HG02884 (cell line): ENCODE data around the gene PITPNM2.
"Not testable (repeated sequence)": the region's sequence is repeated elsewhere in the genome, so short reads cannot be mapped to it uniquely, and the experiment has no call there.

Experiments used
- ATAC-seq: cut with Tn5 transposase; IDR thresholded peaks from one replicate; pipeline ENCODE4 v1.9.1; 2021; ENCODE audit warnings: mild to moderate bottlenecking, moderate library complexity; ENCODE audit not compliant: unreplicated experiment

PITPNM2 gene

DNA sequence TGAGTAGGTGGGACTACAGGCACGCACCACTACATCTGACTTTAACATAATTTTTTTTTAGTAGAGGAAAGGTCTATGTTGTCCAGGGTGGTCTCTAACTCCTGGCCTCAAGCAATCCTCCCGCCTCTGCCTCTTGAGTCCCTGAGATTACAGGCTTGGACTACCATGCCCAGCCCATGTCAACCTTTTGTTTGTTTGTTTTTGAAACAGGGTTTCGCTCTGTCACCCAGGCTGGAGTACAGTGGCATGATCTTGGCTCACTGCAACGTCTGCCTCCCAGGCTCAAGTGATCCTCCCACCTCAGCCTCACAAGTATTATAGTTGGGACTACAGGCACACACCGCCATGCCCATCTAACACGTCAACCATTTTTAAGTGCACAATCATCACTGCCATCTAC is 29.2 kb downstream of the PITPNM2 start:
- ATAC-seq, result no peak

DNA sequence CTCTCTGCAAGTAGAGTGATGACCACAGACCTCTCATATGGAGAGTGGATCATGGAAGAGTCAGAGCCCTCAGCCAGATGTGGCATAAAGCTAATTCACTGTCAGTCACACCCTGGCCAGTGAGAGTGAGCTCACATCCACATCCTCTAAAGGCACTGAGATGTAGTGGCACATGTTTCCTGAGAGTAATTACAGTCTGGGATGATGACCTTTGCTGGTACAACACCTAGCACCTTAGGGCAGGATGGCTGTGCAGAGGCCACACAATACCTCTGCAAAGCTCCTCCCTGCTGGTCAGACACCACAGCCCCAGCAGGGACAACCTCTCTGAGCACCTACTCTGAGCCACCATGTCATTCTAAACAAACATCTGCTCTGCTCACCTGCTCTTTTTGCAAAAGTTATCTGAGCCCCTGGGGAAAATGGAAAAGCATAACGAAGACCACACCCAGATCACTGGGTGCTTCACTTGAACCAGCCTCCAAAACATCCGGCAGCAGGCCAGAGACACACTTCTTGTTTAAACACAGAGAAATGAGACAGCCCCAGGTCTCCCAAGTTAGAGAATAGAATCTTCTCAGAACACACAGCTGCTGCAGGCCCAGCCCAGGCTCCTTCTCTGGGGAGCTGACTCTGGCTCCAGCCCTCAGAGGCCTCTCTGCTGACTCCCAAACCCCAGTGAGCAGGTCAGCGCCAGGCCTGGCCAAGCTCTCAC is 30.3 kb downstream of the PITPNM2 start:
- peak; percentile 20 for ATAC-seq

DNA sequence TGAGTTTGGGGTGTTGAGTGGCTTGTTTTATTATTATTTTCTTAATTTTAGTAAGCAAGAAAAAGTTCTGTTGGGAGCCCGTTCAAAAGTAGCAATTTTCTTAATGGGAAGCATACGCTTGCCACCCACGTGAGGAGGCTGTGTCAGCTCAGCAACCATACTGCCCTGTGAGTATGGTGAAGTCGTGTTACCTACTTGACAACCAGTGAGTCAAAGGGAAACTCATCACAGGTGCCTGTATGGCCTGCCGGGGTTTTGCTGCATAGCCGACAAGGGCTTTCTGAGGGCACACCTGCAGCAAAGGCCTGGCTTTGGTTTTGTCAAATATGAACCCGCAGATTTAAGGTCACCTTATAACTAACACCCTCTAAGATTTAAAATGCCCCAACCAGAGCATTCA is 31.1 kb downstream of the PITPNM2 start:
- ATAC-seq, result peak; percentile 88

DNA sequence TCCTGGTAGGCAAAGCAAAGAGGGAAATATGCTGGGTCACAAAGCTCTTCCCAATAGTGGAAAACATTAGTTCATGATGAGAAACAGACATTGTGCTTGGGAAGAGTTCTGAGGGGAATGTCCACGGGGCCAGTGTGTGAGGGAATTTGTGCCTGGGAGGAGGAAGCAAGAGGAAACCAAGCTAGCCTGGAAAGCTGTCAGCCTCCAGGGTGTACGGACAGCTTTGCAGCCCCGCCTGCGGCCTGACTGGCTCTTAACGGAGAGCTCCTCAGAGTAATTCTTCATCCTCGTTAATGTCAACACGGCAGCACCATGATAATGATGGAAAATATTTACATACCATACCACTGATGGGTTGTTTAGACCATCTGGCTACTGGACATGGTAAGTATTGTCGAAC is 32.4 kb downstream of the PITPNM2 start:
- ATAC-seq, result no peak

DNA sequence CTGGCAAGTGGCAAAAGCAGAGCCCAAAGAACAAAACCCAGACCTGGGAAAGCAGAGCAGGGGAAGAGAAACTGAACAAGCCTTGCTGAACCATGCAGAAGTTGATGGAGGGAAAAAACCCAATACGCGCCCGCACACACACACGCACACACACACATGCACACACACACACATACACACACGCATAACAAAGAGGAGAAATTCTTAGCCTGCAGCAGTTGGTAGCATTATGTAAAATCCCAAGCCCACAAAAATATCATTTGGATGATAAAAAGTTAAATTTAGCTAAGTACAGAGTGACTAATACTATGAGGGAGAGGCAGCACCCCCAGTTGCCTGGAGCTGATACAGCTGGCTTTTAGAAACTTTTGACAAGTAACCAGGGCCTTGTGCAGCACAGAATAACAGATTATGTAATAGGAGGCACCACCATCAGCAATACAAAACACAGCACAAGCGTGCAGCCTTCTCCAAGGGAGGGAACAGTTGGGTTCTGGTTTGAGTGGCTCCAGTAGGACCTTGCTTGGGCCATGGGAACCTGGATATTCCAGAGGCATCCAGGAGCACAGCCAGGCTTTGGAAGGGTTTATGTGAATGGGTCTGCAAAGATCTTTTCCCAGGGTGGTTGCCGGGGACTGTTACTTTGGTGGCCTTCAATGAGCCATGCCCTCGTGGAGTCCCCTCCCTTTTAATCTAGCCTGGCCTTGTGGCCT is 35.3 kb downstream of the PITPNM2 start:
- no peak for ATAC-seq

DNA sequence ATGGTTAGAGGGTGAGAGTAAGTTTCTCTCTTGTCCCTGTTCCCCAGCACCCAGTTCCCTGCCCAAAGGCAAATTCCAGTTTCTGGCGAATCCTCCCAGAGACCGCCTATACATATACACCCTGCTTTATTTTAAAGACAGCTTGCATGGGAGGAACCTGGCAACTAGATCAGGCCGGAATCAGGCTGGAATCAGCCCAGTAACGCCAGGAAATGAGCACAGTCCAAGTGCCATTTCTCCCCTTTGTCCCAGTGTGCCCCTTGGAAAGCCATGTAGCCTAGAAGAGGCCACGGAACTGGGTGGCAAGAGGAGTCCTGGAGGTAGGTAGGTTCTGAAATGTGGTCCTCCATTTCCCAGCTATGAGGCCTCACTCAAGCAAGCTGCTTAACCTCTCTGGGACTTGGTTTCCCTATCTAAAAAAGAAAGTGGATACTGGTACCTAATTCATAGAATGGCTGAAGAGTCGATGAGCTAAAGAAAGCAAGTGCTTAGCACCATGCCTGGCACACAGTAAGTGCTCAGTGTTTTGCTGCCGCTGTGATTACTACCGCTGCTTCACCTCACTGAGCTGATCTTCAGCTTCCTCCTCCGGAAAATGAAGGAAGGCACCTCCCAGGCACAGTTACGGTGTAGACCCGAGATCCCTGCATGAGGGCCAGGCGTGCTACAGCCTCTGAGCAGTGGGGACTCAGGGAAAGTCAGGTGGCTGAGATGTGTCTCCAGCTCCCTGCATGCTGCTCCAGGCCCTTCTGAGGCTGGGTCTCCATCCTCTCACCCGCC is 36.4 kb downstream of the PITPNM2 start:
- ATAC-seq, result no peak

DNA sequence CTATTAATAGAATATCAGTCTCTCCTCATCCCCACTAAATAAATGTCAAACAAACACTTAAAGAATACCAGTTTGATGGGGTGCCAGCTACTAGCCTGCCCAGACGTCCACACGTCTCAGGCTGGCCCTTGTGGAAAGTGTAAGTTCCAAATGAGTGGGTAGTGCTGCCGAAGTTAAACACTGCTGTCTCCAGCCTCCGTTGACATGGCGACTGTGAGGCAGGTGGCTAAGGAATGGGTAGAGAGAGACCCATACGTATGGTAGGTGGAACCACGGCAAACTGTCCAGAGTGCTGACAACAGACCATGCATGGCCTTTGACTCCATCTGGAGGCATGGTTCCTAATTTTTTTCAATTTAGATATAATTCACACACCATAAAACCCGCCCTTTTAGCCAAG is 37.9 kb downstream of the PITPNM2 start:
- no peak for ATAC-seq

DNA sequence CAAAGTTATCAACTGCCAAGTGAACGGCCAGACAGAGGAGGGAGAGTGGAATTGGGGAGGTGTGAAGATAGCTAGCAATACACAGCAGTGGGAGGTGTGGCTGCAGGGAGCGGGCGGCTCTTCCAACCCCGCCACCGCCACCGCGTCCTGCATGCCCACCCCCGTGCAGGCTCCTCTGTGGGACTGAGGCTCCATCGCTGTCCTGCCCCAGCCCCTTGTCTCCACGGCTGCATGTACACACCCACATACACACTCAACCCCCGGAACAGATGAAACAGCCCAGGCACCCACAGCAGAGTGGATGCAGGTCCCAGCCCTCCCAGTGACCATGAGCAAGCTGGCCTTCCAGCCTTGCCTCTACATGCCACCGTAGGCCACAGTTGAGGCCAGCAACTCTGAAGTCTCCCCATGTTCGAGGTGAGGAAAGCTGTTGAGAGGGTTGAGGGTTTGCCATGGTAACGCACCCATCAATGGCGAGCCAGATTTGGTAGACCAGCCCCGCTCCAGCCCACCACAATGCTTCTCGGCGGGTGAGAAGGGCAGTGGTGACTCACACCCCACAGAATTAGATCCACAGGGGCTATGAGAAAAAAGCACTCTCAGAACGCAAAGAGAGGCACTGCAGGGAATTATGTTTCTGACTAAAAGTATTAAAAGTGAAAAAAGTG is 39.3 kb downstream of the PITPNM2 start:
- no peak for ATAC-seq

DNA sequence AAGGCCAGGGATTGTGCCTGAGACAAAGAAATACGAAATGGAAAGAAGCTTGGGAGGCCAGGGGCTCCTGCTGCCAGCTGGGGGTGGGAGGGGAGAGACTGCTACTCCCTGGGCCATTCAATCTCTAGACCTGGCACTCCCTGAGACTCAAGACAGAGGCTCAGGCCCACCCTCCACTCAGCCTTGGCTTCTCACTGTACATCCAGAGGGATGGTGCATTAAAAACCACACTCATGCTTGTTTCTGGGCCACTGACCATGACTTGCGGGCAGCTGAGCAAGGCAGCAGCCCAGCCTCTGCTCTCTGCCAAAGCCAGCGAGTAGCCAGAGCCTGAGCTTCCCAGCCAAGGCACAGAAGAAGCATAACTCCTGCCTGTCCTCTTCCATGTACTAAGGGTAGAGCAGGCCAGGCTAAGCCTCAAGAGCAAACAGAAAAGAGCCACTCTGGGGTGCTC is 41.5 kb downstream of the PITPNM2 start:
- no peak for ATAC-seq

DNA sequence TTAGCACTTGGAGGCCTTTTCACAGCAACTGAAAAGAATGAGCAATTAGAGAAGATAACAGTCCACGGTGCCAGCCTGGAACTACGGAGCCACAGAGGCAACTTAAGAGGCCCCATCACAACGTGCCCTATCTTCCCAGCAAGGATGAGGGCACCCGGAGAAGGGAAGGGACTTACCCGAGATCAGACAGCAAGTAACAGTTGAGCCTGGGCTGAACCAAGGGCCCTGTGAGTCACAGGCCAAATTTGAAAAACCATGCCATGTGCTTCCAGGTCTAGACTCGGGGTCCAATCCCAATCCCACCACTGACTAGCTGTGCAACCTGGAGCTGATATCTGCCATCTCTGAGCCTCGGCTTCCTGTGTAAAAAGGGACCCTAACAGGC is 42.2 kb downstream of the PITPNM2 start:
- ATAC-seq, result no peak

DNA sequence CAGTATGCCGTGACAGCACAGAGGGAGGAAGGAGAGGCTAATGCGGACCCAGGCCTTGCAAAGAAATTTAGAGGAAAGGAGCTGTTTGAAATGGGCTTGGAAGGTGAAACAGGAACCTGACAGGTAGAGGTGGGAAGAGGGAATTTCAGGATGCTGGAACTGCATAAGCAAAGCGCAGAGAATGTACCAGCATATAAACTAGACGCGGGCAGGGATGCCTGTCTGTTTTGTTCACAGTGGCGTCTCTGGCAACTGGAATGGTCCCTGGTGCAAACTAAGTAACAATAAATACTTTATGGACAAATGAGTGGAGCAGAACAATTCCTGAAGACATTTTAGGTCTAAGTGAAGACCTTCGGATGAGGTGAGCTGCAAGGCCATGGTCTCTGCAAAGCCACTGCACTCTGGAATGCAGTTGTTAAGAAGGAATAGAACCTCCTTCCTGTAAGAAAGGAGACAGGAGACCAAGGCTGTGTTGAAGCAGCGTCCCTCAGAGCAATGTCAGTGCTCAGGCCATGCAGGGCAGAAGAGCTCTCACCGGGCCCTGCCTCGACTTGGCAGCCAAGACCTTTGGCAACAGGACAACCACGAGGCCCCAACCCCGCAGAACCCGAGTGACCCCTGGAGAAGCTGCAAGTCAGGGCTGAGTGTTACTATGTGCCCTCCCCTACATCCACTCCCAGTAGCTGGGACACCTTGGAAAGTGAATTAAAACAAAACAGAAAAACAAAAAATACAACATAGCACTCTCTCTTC is 42.8 kb downstream of the PITPNM2 start:
- ATAC-seq, result no peak

DNA sequence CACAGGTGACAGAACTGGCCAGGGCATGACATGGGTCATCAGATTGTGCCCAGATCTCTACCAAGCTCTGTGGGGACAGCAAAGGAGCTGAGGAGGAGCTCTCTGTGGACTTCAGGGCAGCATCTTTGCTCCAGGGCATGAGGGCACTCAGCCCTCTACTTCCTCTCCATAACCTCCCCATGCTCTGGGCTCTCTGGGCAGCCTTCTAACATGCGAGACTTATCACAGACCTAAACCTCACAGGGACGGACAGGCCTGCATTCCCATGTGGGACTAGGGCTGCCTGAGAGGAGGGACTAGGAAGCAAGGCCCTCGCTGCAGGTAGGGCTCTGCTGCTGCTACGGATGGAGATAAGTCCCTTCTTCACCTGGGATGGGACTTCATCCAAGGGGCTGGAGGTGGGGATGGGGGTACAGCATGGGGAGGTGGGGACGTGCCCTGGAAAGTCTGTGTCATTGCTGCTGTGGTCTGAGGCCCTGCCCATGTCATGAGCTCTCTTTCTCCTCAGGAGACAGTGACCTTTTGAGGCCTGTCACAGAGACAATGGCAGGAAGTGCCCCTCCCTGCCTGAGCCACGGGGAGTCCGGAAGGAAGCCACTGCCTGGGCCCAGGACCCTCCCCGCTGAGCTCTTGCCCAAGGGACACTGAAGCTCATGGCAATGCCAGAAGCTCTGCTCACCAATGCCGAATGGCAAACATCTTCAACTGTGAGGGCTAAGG is 44.1 kb downstream of the PITPNM2 start:
- ATAC-seq, result no peak

DNA sequence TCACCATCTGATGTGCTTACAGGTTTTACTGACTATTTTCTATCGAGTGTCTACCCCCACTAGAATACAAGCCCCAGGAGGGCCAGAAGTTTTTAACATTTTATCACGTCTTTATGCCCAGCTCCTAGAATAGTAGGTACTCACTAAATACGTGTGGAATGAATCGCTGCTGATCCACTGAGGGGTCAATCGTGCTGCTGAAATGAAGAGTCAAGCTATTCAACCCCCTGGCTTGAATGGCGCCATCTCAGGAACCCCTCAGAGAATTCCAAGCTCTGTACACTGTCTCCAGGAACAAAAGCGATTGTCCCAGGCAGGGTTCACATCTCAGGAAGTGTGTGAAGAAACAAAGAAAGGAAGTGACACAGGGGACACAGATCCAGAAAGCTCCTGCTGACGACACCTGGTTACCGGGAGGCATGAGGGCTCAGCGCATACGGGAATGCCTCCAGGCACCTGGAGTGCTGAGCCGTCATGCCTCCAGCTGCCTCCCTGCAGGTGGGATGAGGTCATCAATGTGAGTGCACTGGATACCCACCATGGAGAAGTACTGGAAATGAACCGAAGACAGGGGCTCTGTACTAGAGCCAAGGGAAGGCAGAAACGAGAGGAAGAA is 45.6 kb downstream of the PITPNM2 start:
- ATAC-seq, result no peak

DNA sequence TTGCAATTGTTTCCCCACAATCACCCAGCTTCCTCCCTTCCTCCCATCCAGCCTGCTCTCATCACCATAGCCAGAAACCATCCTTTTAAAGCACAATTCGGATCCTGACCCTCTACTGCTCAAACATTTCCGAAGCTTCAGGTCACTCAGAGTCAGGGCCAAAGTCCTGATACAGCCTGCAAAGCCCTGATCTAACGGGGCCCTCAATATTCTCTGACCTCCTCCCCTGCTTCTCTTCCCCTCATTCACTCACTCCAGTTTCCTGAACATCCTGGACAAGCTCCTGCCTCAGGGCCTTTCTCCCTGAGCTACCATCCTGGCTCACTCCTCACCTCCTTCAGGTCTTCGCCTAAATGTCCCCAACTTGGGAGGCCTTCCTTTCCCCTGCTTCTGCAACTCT is 46.1 kb downstream of the PITPNM2 start:
- no peak for ATAC-seq

DNA sequence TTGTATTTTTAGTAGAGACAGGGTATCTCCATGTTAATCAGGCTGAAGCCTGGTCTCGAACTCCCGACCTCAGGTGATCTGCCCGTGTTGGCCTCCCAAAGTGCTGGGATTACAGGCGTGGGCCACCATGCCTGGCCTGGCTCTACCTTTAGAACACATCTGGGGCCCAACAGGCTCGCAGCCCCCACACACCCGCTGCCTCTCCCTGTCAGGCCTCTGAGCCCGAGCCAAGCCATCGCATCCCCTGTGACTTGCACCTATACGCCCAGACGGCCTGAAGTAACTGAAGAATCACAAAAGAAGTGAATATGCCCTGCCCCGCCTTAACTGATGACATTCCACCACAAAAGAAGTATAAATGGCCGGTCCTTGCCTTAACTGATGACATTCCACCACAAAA is 46.8 kb downstream of the PITPNM2 start:
- ATAC-seq, result not testable (repeated sequence)

DNA sequence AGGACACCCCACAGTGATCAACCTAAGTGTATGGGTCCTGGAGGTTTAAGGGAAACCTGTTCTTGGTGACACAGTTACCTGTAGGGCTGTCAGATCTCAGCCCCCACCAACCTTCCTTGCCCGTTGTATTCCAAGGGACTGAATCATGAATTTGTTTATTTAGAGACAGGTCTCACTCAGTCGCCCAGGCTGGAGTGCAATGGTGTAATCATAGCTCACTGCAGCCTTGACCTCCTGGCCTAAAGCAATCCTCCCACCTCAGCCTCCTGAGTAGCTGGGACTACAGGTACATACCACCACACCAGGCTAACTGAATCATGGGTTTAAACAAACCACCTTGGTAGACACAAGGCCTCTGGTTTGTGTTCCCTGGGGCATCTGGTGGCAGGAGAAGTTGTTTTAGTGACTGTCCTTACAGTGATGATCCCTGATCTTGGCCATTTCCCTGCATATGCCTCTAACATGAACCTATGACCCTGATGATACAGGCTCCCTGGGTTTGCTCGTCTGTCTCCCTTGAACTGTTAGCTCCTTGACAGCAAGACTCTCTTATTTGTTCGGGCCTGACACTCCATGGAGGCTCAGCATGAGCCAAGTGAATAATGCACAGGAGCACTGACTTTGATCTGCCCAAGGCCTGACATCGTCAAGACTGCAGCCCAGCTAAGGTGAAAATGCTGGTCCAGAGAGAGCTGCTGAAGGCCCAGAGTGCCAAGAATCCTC is 47.9 kb downstream of the PITPNM2 start:
- no peak for ATAC-seq

DNA sequence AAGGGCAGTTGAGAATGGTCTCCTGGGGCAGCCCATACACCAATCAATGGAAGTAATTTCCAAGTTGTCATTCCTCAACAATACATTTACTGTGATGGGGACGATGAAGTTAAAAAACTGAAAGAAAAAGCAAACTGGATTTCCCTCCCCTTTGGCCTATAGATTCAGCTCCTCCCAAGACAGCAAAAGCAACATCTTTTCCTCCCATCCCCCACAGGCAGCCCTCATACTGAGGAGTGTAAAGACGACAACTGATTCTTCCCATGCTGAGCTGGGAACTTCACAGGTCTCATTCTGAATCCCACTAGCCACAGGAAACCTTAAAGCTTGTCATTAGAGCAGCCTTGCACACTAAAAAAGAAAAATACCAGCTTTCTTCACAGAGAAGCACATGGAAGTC is 48.5 kb downstream of the PITPNM2 start:
- no peak for ATAC-seq

DNA sequence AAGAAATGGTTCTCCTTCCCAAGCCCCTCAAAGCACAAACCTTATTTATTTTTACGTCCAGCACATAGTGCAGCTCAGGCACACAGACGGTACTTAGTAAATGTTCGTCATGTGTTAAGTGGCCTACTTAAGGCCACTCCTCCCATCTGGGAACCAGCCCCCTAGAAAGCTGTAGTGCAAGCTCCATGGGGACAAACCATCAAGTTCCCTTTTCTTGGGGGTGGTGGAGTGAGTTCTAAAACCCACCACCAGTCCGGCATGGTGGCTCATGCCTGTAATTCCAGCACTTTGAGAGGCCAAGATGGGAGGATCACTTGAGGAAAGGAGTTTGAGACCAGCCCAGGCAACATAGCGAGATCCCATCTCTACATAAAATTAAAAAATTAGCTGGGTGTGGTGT is 49.4 kb downstream of the PITPNM2 start:
- ATAC-seq, result no peak
